ENCODE measurements around the gene ATRN.
A peak's percentile ranks its signal among the peaks of the same experiment; 100 is the strongest.

ATRN gene

DNA sequence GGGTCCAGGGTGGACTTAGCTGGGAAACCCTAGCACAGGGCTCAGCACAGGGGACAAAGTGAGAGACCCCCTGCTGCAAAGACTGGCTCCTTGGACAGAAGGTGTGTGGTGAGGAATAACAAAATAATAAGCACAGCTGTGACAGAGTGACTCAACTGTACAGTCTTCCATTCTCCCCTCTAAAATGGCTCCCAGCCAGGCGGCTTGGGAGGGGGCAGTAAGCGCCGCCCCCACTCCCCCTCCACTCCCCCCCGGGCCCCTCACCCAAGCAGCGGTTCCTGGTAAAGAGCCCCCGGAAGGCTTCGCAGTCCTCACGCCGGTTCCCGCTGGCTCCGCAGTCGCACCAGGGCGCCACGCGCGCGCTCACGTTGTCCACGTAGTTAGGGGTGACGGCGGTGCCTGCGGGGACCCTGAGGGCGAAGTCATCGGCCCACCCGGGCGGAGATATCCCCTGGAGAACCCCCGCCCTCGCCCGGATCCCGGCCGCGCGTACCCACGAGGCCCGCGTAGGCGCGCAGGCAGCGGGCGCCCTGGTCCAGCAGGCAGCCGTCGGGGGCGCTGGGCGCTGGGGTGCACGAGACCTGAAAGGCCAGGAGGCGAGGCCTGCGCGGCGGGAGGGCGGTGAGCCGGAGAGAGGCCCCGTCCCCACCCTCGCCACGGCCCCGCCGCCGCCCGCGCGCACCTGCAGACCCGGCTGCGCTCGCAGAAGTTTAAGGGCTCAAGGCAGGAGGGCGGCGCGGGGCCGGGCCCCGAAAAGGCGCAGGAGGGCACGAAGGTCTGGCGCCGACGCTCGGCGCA, 189.6 kb downstream of the ATRN start:
- no peak for DNase-seq

DNA sequence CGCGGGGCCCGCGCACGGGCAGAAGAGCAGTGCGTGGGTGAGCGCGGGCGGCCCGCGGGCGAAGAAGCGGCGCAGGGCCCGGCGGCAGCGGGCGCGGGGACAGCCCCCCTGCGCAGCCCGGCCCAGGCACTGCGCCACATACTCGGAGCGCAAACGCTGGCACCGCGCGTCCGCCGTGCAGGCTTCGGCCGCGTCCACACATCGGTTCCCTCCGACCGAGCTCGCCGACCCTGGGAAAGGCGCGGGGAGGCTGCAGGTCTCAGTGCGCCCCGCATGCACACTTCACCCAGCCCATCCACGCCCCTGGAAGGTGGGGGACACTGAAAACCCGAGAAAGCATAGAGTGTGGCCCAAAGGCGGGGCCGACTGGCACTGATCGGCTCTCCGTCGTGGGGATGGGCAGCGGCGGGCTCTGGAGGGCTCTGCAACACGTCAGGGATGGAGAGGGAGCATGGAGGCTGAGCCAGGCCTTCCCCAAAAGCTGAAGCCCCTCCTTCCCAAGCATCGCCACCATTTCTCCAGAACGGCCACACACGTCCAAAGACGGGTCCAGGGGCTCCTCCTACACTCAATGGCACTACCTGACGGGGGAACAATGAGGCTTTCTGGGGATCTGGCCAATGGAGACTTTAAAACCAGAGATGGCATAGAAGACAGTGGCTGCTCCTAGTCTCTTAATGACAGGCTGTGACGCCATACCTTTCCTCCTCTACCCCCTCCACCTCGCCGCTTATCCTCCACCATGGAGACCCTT, 190.4 kb downstream of the ATRN start:
- no peak for DNase-seq

DNA sequence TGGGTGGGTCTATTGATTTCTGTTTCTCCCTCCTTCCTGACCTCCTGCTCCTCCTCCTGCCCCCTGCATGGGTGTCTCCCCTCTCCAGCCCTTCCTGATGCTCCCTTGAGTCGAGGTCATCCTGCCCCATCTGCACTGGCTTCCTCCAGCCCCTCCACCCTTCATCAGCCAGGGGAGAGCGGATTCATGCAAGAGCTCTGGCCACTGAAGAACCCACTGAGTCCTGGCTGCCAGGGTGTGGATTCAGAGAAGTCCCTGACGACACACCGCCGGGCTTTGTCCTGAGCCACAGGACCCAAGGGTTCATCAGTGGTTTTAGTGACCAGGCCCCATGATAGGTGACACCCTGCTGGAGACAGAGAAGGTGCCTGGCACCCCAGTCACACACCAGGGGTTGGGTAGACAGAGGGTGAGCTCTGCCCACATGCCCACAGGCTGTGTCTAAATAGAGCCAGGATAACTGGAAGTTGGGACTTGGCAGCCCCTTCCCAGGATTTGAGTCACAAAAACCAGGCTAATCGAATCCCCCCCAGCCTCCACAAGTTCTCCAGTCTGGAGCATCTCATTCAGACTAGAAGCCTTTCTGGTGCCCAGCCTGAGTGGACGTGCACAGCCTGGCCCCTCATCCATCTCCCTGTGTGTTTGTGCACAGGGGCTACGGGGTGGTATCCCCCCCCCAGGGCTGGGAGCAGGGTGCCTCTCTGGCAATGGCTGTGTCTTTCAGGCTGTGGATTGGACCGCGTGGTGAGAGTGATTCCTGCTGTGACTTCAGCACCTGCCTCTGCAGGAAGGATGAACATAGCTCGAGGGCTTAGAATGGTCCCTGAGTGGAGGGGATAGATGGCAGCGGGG, 191.2 kb downstream of the ATRN start:
- no peak for DNase-seq

DNA sequence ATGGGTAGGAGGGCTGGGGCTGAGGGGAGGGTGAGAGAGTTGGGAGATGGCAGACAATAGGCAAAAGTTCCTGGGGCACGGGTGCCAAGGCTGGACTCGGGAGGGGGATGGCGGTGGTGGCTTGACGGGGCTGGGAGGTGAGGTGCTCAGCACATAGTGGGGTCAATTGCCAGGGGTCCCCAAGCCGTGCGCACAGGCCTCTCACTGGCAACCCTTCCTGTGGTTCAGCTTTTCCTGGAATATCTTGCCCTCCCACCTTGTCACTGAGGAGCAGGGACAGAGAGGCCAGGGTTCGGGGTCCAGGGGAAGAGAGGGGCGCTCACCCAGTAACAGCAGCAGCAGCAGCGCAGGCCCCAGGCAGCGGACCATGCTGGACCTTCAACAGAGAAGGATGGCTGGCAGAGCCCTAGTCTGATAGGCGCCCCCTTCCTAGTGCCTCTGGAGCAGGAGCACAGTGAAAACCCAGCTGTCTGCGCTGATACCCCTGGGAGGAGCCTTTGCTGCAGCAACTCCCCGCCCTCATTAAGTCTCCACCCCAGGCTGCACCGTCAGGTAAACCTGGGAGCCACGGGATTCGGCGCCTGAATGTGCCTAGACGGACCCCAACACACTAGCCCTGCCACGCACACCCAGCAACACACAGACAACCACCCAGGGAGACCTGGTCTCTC, 192.3 kb downstream of the ATRN start, which contains the start of gene GFRA4:
GFRA4 (minus strand) TSS at position 369 of the 671 bp plus-strand sequence; CDS start at position 369, 0 bp downstream.
- DNase-seq = peak in 1 of 2 experiments; percentile 76

DNA sequence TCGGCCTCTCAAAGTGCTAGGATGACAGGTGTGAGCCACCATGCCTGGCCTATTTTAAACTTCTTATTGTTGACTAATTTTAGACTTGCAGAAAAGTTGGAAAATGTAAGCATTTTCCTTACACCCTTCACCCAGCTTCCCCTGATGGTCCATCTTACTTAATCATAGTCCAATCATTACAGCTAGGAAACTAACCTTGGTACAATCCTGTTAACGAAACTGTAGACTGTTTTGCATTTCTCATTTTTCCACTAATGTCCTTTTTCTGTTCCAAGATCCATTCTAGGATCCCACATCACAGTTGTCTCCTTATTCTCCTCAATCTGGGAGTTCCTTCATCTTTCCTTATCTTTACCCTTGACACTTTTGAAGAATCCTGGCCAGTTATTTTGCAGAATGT, 193.0 kb downstream of the ATRN start:
- no peak for DNase-seq

DNA sequence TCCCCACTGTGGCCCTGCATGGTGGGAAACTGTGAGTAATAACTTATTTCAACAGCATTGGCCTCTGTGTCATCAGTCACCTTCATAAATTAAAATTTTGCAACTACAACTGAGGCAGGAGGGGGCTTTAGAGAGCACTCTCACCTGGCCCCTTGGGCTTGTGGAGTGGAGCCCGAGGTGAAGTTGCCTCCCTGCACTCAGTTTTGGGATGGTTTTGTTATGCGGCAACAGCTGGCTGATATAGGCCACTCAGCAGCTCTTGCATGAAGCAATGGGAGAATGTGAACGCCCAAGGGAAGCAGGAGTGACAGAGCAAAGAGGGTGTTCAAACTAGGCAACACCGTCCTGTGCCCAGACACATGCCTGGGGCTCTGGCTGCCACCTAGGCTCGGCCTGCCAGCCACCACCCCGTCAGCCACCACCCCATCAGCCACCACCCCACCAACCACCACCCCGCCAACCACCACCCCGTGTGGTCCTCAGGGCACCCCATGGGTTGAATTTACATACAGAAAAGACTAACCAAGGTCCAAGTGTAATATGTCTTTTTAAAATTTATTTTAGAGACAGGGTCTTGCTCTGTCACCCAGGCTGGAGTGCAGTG, 196.7 kb downstream of the ATRN start:
- no peak for DNase-seq

DNA sequence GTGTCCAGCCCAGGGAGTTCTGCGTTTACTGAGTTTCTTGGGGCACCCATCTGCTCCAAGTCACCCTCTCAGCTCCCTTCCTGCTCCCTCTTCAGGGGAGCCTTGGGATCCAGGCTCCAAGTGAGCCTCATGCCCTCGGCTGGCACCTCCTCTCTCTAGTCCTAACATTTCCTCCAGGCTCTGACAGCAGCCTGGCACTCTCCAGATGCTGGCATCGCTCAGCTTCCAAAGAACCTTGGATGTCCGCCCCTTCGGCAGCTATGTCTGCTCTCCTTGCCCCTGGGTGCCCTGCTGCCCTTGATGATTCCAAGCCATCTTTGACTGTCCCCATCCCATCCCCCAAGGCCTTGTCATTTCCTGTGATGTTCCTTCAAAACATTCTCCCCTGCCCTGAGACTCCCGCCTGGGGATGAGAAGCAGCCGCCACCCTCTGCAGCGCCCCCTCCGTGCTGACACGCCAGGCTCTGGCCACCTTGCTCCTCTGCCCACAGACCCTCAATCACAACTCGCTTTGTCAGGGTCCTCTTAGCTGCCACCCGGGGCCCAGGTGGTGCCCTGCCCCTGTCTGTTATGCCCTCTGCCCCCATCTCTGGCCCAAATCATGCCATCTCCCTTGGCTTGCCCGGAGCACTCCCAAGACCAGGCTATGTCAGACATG, 199.0 kb downstream of the ATRN start:
- DNase-seq = no peak

DNA sequence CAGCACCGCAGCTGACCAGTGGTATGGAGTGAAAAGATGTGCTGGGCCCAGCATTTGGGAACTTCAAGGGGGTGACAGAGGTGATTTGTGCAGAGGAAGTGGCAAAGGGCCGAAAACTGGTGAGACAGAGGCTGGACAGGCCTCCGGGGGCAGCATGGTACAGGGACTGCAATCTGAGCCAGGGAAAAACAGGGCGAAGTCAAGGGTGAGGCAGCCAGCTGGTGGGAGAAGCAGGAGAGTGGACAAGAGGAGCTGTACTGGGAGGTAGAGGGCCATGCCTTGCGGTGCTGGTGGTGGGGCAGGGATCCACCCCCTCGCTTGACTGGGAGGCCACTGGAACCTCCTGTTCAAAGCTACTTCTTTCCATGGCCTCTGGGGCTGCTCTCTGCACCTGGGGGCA, 199.7 kb downstream of the ATRN start:
- no peak for DNase-seq

DNA sequence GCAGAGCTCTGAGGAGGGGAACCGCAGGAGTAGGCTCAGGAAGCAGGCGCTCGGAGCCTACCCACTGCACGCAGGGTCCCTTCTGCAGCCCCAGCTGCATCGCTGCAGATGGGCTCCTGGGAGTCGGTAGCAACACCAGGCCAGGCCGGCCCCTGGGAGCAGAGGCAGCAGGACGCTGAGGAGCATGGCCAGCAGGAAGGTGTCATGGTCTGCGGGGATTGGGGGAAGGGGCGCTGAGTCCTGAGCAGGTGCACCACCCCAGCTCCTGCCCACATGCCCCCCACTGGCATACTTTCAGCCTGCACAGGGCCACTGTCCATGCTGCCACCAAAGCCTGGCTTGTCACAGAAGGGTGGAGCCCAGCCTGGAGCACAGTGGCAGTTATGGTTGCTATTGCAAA, 200.1 kb downstream of the ATRN start:
- DNase-seq = no peak

DNA sequence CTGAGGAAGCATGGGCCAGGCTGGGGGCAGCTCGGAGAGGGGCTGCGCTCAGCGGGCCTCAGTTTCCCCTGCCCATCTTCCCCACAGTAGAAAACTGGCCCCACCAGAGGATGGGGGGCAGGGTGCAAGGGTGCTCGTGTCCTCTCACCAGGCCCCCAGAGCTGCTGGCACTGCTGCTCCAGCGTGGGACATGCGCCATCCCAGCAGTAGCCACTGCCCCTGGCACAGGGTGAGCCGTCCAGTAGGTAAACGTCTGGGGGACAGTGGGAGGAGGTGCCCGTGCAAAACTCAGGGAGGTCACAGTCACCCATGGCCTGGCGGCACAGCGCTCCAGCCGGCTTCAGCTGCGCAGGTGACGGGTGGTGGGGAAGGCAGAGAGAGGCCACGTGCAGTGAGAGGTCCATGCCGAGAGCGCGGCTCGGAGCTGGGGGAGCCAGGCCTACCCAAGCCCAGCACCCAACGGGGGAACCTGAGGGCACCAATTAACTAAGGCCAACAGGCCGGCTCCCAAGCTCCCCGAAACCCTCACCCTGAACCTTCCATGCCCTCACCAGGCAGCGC, 201.2 kb downstream of the ATRN start:
- no peak for DNase-seq

DNA sequence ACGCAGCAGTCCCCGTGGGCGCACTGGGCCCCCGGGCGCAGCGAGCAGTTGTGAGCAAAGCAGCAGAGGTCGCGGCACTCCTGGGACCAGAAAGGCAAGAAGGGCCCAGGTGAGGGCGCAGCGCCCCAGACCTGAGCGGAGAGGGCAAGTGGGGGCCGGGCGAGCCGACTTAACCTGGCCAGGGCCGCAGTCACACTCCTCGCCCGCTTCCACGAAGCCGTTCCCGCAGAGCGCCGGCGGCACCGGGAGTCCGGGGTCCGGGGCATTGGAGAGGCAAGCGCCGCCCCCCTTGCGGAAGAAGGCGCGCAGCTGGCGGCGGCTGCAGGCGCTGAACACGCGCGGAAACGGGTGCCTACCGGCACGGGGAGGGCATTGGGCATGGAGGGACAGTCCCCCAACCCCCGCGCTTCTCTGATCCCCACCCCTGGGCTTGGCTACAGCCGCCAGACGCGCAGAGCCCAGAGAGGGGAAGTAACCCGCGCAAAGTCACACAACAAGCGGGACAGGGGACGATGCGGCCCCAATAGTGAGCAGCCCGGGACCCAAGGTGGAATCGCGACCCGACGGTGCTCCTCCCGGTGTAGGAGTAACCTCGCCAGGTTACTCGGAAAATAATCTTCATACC, 201.8 kb downstream of the ATRN start:
- DNase-seq = no peak

DNA sequence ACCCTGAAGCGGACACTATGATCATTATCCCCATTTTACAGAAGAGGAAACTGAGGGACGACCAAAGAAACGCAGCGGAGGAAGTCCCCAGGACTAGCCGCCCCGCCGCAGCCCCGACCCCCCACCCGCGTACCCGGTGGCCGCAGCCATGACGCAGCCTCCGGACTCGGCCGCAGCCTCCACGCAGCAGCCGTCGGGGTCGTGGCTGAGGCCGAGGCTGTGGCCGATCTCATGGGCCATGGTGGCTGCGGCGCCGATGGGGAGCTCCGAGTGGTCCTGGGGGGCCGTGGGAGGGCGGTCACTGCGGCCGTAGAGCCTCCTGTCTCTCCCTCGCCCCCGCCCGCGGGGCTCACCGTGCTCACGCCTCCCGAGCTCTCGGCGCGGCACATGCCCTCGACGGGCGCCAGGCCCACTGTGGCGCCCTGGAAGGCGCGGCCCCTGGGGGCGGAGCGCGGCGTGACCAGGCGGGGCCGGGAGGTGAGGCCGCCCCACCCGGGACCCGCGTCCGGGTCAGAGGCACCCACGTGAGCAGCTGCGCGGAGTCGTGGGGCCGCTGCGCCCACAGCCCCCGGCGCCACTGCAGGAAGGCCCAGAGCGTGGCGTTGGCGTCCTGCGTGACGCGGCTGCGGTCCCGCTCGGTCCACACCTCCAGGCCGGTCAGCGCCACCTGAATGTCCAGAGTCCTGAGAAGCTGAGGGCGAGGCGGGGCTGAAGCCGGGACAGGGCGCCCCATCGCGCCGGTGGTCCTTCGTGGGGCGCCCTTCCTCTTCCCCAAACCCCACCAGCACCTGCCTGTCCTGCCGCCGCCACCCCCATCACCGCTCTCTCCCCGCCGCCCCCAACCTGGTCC, 202.6 kb downstream of the ATRN start:
- DNase-seq = no peak

DNA sequence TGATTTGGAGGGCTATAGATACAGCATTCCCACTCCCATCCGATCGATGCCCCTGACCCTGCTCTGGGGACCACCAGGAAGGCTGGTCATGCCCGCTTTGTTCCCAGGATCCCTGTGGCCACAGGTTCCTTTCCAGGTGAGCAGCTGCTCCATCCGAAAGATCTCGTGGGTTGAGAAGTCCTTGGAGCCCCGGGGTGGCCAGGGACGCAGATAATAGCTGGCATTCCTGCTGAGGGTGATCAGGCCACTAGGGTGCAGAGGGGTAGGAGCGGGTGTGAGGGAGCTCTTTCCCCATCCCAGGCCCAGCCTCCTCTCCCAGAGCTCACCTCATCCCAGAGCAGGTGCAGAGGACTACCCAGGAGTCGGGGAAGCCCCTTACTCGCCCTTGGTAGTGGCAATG, 203.6 kb downstream of the ATRN start:
- DNase-seq = no peak

DNA sequence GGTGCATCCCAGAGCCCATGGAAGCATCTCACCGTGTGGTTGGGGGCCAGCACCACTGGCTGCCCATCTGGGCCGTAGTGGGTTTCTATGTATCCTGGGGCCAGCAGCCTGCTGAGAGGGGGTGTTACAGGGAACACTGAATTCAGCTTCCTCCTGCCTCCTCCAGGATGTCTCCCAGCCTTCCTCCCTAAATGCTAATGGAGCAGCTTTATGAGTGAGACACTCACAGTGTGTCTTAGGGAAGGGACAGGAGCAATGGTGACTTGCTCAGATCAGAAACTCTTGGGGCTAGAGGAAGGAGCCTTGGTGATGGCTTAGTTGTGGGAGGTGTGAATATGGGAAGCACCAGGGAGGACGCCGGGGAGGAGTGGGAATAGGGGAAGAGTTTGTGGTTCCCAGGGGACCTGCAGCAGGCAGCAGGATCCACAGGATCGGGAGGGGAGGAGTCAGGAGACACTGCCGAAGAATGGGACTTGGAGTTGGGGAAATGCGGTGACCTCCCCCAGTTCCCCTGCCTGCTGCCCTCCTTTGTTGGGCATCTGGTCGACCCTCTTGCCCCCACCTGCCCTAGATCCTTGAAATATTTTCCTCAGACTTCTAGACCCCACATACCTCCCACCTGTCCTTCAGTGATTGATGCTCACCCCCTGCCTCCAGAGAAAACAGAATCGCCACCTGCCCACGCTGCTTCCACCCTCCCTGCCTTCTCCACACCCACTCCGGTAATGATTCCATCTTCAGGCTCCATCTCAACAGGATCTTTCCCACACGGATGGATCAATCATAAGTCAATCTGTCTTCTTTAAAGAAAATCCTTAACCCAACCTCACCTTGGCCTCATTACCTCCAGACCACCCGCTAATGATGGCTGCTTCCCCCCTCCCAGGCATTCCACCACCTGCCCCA, 204.4 kb downstream of the ATRN start:
- DNase-seq = no peak

DNA sequence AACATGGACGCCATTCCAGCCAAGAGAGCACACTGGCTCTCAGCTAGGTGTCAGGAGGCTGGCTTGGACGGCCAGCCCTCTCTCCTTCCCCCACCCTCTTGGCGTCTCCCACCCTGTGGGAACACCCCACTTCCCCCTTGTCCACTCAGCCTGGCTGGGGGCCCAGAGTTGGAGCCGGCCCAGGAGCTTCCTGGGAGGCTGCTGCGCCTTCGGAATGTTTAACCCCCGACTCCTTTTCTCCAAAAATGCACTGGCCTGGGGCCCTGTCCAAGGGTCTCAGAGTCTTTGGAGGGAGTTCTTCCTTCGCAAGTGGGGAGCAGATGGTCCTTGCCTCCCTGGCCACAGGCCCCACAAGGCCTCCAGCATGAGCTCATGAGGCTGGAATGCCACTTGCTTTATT, 206.9 kb downstream of the ATRN start:
- no peak for DNase-seq

DNA sequence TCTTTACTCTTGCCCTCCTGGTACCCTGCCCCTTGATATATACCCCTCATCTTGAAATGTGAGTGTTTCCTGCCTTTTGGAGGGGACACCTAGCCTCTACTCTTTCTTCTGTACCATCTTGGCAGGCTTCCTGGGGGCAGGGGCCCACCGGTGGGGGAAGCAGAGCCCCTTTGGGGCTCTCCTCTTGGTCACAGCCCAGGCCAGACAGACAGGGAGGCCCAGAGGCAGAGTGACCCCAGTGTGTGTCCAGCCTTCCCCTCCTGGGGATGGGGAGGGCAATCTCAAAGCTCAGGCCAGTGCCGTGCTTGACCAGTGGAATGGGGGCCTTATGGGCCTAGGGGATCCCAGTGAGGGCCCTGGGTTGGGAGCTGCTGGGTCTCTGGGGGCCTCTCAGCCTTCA, 207.4 kb downstream of the ATRN start:
- DNase-seq = no peak

DNA sequence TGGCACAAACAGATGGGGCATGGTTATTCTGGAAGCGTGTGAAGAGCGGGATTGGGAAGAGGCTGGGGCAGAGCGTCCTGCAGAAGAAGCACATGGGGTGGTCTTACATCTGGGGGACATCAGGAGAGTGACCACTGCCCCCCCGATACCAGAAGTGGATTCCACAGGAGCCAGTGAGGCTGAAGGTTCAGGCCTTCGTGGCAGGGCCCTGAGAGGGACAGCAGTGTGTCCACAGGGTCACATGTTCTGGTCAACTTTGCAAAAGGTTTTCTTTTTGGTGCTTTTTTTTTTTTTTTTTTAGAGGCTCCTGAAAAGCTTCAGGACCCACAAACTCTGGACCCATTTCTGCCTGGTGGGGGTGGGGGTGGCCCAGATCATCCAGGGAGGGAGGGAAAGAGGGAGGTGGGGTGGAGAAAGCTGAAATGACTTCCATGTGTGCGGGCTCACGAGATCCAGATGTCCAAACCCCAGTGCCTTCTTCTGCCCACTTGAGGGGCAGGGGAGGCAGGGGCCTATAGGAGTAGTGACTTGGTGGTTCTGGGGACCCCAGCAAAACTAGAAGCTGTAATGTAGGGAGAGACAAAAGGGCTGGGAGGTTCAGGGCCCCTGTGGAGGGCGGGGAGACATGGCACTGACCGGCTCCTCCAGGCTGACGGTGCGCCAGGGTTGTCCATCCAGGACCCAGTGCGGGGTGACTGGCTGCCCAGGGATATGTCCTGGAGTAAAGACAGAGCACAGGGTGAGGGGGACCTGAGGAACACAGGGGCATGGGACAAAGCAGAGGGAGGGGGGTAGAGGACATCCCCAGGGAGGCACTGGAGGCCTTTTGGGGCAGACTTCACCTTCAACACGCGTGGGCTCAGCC, 208.3 kb downstream of the ATRN start:
- no peak for DNase-seq

Data from NCI-H187 (cell line).